Esophagus muscularis mucosa (tissue), 3 donors: Measurements from ENCODE around the gene PRSS56.

Experiments used
- EP300 ChIP-seq: sonication (generic); formaldehyde crosslinking; IDR thresholded peaks from one replicate; pipeline ENCODE4 v1.6.1; 2017; ENCODE audit warnings: antibody characterized with exemption
- TF ChIP-seq, protein P1 (sequence below), 3 experiments: fragments of 200-600 bp in 2 of 3; fragments of 450-650 bp in 1 of 3; sonication (generic) in 2 of 3; IDR thresholded peaks; one replicate each; pipeline ENCODE4 v1.5.1; 2017 to 2019; ENCODE audit warnings: antibody characterized with exemption in 3 of 3, mild to moderate bottlenecking in 2 of 3, moderate library complexity in 1 of 3

DNA sequence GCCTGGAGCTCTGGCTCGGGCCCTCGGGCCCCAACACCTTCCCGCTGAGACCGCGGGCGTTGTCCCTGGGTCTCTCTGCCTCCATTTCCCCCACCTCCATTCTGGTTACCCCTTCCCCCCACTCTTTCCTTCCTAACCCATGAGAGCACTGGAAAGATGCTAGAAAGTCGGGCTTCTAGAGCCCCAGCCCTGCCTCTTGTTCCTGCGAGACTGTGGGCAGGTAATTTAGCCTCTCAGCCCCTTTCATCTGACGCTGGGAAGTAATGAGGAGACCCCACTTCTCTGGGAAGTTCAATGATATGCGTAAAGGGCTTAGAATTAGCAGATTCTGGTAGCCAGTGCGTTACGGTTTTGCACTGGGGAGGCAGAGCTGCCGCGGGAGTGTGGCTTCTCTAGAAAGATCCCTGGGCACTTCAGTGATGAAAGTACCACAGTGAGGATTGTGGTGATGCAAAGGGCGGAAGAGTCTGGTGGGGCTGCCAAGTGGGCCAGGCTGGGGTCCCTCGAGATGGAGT lies 16.3 kb upstream of the PRSS56 start:
- TF ChIP-seq, protein P1, sequence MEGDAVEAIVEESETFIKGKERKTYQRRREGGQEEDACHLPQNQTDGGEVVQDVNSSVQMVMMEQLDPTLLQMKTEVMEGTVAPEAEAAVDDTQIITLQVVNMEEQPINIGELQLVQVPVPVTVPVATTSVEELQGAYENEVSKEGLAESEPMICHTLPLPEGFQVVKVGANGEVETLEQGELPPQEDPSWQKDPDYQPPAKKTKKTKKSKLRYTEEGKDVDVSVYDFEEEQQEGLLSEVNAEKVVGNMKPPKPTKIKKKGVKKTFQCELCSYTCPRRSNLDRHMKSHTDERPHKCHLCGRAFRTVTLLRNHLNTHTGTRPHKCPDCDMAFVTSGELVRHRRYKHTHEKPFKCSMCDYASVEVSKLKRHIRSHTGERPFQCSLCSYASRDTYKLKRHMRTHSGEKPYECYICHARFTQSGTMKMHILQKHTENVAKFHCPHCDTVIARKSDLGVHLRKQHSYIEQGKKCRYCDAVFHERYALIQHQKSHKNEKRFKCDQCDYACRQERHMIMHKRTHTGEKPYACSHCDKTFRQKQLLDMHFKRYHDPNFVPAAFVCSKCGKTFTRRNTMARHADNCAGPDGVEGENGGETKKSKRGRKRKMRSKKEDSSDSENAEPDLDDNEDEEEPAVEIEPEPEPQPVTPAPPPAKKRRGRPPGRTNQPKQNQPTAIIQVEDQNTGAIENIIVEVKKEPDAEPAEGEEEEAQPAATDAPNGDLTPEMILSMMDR (IDR thresholded peaks at IDR 0.05): no peak
- no peak for TF ChIP-seq EP300
